GM12873 (cell line): Measurements from ENCODE around the gene LCNL1.

Source experiments
- TF ChIP-seq, protein P1 (sequence below): IDR thresholded peaks from 2 replicates; pipeline ENCODE4 v1.5.1; 2012; ENCODE audit warnings: low read depth, mild to moderate bottlenecking, moderate library complexity, low read length, control low read depth; ENCODE audit not compliant: insufficient read depth; ENCODE audit errors: missing control alignments

The LCNL1 gene

DNA sequence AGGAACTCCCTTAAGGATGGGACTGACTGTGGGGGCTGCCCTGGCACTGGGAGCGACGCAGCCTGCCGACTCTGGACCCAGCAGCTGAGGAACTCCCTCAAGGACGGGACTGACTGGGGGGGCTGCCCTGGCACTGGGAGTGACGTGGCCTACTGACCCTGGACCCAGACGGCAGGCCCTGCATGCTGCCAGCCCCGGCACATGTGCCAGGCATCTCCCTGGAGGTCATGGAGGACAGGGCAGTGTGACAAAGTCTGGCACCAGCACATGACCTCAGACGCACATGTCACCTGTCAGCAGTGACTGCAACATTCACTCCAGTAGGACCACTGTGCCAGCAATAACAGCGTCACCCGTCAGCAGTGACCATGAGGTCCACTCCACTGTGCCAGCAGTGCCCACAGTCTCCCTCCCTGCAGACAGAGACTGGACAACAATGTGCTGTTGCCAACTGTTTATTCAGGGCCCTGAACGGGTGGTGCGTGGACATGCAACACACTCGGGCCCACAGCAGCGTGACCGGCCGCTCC, 42.7 kb upstream of the LCNL1 start:
- TF ChIP-seq, protein P1, sequence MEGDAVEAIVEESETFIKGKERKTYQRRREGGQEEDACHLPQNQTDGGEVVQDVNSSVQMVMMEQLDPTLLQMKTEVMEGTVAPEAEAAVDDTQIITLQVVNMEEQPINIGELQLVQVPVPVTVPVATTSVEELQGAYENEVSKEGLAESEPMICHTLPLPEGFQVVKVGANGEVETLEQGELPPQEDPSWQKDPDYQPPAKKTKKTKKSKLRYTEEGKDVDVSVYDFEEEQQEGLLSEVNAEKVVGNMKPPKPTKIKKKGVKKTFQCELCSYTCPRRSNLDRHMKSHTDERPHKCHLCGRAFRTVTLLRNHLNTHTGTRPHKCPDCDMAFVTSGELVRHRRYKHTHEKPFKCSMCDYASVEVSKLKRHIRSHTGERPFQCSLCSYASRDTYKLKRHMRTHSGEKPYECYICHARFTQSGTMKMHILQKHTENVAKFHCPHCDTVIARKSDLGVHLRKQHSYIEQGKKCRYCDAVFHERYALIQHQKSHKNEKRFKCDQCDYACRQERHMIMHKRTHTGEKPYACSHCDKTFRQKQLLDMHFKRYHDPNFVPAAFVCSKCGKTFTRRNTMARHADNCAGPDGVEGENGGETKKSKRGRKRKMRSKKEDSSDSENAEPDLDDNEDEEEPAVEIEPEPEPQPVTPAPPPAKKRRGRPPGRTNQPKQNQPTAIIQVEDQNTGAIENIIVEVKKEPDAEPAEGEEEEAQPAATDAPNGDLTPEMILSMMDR = no peak

DNA sequence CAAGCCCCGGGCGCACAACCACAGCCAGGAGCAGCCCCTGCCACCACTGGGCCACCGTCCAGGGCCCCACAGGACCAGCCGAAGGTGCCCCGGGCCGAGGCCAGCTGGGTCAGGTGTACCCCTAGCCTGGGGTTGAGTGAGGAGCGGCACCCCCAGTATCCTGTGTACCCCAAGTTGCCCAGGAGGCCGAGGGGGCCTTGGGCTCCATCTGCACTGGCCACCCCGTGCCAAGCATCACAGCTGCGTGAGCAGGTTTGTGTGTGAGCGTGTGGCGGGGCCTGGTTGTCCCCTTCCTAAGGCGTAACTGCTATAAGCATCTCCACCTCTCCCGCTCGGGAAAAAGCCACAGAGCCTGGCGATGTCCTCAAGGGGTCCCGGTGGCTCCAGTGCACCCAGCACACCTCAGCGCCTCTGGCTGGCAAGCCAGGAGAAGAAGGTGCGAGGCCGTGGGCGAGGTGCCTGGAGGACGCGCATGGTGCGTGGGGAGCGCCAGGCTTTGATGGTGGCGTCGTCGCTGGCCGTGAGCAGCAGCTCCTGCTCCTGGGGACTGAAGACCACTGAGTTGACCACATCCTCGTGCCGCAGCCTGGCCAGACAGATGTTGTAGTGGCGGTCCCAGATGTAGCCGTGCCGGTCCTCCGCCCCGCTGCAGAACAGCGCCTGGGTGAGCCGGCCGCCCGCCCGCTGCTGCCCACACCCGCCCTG, 42.1 kb upstream of the LCNL1 start:
- TF ChIP-seq, protein P1 = no peak

DNA sequence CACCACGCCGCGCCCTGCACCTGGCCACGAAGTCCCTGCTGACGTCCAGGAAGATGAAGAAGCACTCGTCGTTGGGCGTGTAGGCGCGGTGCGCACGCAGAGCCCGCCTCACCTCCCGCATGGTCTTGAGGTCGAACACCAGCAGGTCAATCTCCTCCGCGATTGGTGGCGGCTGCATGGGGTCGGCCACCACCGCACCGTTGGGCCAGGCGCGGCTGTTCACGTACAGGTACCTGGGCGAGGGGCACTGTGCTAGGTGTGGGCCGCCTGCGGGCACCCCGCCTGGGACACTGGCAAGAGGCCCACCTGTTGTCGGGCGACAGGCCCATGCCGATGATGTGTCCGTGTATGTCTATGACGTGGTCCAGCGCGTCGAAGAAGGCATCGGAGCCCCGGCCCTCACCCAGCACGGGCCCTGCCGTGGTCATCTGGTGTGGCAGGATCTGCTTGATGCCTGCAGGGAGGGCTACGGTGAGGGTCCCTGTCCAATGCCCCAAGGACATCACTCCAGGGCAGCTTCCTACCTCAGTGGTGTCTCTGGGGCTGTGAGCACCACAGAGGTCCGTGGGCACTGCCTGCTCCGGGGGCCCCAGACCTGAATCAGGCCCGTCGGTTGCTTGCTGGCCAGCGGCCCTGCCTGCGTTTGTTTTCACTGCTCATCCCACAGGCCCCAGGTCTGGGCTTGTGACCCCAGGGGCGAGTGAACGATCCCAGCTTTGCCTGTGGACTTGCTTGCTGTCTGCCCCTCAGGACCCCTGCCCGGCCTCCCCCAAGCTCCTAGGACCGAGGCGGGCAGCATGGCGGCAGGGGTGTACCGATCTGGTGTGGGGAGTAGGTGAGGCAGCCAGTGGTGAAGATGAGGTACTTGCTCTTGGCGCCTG, 41.3 kb upstream of the LCNL1 start:
- TF ChIP-seq, protein P1 = no peak

DNA sequence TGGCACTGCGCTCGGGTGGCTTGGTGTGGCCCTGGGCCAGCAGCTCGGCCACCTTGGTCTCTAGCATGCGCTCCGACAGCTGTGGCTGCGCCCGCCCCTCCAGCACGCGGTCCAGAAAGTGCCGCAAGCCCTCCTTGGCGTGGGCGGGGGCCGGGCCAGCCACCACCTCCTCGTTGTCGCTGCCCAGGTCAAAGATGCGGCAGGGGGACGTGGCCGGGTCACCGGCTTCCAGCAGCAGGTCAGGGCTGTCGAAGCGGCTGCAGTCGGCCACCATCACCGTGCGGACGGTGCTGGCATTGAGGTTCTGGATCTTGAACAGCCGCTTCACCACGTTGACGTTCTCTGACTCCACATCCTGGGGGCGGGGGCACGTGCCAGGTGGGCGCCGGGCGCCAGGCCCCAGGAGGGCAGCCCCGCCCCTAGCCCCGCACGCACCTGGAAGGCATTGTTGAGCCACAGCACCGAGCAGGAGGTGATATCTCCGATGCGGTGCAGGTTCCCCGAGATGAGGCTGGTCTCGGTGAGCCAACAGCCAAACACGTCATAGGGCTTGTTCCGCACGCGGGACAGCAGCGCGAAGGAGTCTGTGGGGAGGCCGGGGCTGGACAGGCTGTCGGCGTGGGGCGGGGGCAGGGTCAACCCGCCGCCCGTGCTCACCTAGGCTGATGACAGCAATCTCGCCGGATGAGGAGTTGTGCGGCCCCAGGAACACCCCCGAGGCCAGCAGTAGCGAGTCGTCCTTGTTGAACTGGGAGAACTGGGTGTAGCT, 40.5 kb upstream of the LCNL1 start:
- TF ChIP-seq, protein P1 = no peak

DNA sequence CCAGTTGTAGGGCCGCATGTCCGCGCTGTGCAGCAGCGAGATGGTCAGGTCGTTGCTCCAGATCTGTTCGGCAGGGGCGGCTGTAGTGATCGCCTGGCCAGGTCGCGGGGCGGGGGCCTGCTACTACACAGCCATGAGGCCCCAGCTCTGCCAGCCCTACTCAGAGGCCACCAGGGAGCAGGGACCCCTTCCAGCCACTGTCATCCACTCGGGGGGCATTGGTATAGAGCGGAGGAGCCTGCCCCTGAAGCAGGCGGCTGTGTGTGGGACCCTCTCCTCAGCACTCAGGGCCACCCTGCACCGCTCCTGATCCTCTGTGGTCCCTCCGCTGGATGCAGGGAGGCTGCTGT, 39.9 kb upstream of the LCNL1 start:
- TF ChIP-seq, protein P1 = no peak

DNA sequence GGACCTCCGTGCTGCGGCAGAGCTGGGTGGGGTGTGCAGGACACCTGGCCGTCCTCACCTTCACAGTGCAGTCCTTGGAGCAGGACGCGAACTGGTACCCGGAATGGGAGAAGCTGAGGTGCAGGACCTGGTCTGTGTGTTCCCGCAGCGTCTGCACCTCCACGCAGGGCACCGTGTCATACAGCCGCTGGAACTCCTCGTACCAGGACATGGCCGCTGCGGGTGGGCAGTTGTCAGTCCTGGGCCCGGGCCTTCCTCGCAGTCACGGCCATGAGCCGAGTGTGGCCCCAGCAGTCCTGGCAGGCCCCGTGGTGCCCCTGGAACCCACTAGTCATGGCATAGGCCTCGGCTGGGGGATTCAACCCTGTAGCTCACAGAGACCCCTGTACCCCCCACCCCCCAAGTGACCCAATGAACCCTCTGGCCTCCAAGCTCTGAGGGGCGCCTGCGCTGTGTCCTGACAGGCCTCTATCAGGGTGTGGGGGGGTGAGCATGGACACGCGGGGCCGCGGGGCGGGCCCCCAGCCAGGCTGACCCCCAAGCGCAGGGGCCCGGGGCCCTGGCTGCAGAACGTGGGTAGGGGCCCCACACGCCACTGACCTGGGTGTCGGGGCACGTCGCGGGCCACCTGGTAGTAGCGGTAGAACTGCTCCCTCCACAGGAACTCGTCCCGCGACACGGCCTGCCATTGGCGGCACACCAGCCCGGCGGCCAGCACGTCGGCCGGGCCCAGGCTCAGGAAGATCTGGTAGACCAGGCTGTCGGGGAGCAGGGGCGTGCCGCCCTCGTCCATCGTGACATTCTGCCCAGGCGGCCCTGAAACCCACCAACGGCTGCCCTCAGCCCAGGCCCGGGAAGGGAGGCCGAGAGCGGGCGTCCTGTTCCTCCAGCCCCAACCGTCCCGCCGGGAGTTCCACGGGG, 39.2 kb upstream of the LCNL1 start:
- TF ChIP-seq, protein P1 = no peak
